Gastroesophageal sphincter (tissue), 4 donors: ENCODE results near the gene BBS10. TPM values are rescaled to one million over a fixed set of nuclear protein-coding genes. Genes with fewer than 3 reads are reported as not detected.
"Not testable (repeated sequence)": the region's sequence is repeated elsewhere in the genome, so short reads cannot be mapped to it uniquely, and the experiment has no call there.

Experiments used
- ATAC-seq: fragments of 150-250 bp; one replicate; pipeline ENCODE4 v1.9.1; 2016; ENCODE audit warnings: mild to moderate bottlenecking, moderate library complexity
- H3K27ac ChIP-seq, 4 donors: fragments of 200-600 bp; sonication (generic) in 3 of 4; 1 replicate in 3 of 4; 2 replicates in 1 of 4; pipeline ENCODE4 v1.5.1; 2016 to 2019
- H3K27me3 ChIP-seq: fragments of 200-600 bp; sonication (generic); one replicate; pipeline ENCODE4 v1.5.1; 2019
- H3K36me3 ChIP-seq, 2 donors: fragments of 200-600 bp; sonication (generic); one replicate each; pipeline ENCODE4 v1.5.1; 2019; ENCODE audit warnings: control low read depth in 1 of 2
- H3K4me1 ChIP-seq, 3 donors: fragments of 200-600 bp; sonication (generic); 1 replicate in 2 of 3; 2 replicates in 1 of 3; pipeline ENCODE4 v1.5.1; 2016 to 2019; ENCODE audit warnings: control low read depth in 2 of 3
- H3K4me3 ChIP-seq, 2 donors: fragments of 200-600 bp; sonication (generic); one replicate each; pipeline ENCODE4 v1.5.1; 2019; ENCODE audit warnings: mild to moderate bottlenecking in 1 of 2, moderate library complexity in 1 of 2
- H3K9me3 ChIP-seq, 3 donors: fragments of 200-600 bp; sonication (generic); one replicate each; pipeline ENCODE4 v1.5.1; 2017 to 2019; ENCODE audit warnings: control low read depth in 2 of 3
- EP300 ChIP-seq: sonication (generic); formaldehyde crosslinking; IDR thresholded peaks from one replicate; pipeline ENCODE4 v1.6.1; 2017; ENCODE audit warnings: antibody characterized with exemption, mild to moderate bottlenecking
- POLR2A ChIP-seq, 2 donors: fragments of 450-650 bp; IDR thresholded peaks; one replicate each; pipeline ENCODE4 v1.6.1; 2017; ENCODE audit warnings: antibody characterized with exemption in 2 of 2, mild to moderate bottlenecking in 2 of 2, moderate library complexity in 1 of 2
- POLR2AphosphoS5 ChIP-seq: sonication (generic); formaldehyde crosslinking; IDR thresholded peaks from one replicate; pipeline ENCODE4 v1.6.1; 2017; ENCODE audit warnings: antibody characterized with exemption
- whole genome bisulfite sequencing, 2 donors: methylation state at CpG; one replicate each; pipeline ENCODE4 v1.1.5; 2018; ENCODE audit warnings: low coverage in 1 of 2; 5-methylcytosine and 5-hydroxymethylcytosine counted together
- total RNA-seq, 4 donors: library from RNA; depleted of rRNA; stranded (reverse); fragments of >200 nt; gene quantifications; one replicate each; pipeline ENCODE4 v1.1.0, GENCODE V29; 2016
- TF ChIP-seq, protein P1 (sequence below), 4 experiments: fragments of 200-600 bp in 2 of 4; fragments of 450-650 bp in 2 of 4; sonication (generic) in 1 of 4; IDR thresholded peaks; one replicate each; pipeline ENCODE4 v1.5.1; 2017 to 2019; ENCODE audit warnings: antibody characterized with exemption in 4 of 4, mild to moderate bottlenecking in 2 of 4, moderate library complexity in 2 of 4

BBS10 gene
- total RNA-seq, 4 donors from 2014 or later: 8.9 to 22.2 (median 16.0) TPM

DNA sequence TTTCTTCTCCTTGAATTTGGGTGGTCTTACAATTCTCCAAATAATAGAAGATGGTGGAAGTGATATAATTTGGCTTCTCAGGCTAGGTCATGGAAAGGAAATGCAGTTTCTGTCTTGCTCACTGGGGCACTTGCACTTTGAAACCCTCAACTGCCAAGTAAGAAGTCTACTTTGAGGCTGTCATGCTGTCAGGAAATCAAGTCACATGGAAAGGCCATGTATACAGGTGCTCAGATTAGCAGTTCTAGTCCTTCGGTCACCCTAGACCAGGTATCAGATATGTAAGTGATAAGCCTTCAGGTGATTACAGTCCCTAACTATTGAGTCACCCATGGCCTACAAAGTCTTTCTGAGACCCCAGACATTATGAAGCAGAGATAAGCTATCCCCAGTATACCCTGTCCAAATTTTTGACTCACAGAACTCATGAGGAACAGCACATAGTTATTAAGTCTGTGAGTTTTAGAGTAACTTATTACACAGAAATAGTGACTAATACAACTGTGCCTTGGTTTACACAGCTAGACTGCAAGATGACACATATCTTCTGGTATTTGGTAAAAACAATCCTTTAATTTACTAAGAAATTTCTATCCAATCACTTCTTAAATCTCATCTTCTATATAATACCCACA lies 26.3 kb upstream of the BBS10 start:
- no peaks in the 10 kb centered on the region for H3K27me3 ChIP-seq
- H3K4me1 ChIP-seq: no peaks in the 10 kb centered on the region
- TF ChIP-seq POLR2AphosphoS5 (no peak), POLR2A (IDR thresholded peaks at IDR 0.05) (no peak), EP300 (no peak)
- TF ChIP-seq, protein P1, sequence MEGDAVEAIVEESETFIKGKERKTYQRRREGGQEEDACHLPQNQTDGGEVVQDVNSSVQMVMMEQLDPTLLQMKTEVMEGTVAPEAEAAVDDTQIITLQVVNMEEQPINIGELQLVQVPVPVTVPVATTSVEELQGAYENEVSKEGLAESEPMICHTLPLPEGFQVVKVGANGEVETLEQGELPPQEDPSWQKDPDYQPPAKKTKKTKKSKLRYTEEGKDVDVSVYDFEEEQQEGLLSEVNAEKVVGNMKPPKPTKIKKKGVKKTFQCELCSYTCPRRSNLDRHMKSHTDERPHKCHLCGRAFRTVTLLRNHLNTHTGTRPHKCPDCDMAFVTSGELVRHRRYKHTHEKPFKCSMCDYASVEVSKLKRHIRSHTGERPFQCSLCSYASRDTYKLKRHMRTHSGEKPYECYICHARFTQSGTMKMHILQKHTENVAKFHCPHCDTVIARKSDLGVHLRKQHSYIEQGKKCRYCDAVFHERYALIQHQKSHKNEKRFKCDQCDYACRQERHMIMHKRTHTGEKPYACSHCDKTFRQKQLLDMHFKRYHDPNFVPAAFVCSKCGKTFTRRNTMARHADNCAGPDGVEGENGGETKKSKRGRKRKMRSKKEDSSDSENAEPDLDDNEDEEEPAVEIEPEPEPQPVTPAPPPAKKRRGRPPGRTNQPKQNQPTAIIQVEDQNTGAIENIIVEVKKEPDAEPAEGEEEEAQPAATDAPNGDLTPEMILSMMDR (IDR thresholded peaks at IDR 0.05): no peak
- H3K4me3 ChIP-seq: no peak overlapping the region
- 100% methylated on average over 1 of the region's 1 CpG; no CpG with 5 or more reads in 1 of the 2 donors for WGBS, 2 donors
- H3K27ac ChIP-seq: no peak overlapping the region
- H3K36me3 ChIP-seq: peaks cover 4 to 80% of the 10 kb centered on the region in 2 donors
- no peak for ATAC-seq
- H3K9me3 ChIP-seq: no peaks in the 10 kb centered on the region

DNA sequence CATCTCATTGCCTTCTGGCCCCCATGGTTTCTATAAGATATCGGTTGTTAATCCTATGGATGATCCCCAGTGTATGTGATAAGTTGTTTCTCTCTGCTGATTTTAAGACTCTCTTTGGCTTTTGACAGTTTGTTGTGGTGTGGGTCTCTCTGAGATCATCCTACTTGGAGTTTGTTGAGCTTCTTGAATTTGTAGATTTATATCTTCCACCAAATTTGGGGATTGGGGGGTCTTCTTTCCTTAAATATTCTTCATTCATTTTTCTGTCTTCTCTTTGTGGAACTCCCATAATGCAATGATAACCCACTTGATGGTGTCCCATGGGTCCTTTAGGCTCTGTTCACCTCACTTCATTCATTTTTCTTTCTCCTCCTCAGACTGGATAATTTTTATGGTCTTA lies 20.0 kb upstream of the BBS10 start:
- no peak for ATAC-seq
- WGBS, 2 donors: 100% methylated on average over 1 of the region's 1 CpG
- Histone ChIP-seq H3K27me3 (no peaks in the 10 kb centered on the region), H3K36me3 (peaks cover 0 to 79% of the 10 kb centered on the region in 2 donors), H3K9me3 (no peaks in the 10 kb centered on the region), H3K27ac (no peak overlapping the region), H3K4me3 (no peak overlapping the region), H3K4me1 (no peaks in the 10 kb centered on the region)
- TF ChIP-seq POLR2AphosphoS5 (no peak), POLR2A (IDR thresholded peaks at IDR 0.05) (no peak), EP300 (no peak)
- TF ChIP-seq, protein P1 (IDR thresholded peaks at IDR 0.05): no peak

DNA sequence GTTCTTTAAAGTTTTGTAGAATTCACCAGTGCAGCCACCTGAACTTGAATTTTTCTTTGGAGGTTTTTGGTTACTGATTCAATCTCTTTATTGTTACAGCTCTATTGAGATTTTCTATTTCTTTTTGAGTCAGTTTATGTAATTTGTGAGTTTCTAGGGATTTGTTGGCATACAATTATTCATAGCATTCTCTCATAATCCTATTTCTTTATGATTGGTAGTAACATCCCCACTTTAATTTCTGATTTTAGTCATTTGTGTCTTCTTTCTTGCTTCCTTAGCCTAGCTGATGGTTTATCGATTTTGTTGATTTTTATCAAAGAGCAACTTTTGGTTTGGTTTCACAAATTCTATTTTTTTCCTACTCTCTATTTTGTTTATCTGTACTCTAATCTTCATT lies 17.9 kb upstream of the BBS10 start:
- 100% methylated on average over 1 of the region's 1 CpG; no CpG with 5 or more reads in 1 of the 2 donors for WGBS, 2 donors
- ATAC-seq: no peak
- TF ChIP-seq POLR2A (IDR thresholded peaks at IDR 0.05) (no peak), POLR2AphosphoS5 (no peak)
- TF ChIP-seq, protein P1 (IDR thresholded peaks at IDR 0.05): no peak
- no peaks in the 10 kb centered on the region for H3K9me3 ChIP-seq
- H3K4me1 ChIP-seq: no peaks in the 10 kb centered on the region
- peaks cover 0 to 65% of the 10 kb centered on the region in 2 donors for H3K36me3 ChIP-seq
- no peak overlapping the region for H3K4me3 ChIP-seq
- no peak overlapping the region for H3K27ac ChIP-seq
- H3K27me3 ChIP-seq: no peaks in the 10 kb centered on the region

DNA sequence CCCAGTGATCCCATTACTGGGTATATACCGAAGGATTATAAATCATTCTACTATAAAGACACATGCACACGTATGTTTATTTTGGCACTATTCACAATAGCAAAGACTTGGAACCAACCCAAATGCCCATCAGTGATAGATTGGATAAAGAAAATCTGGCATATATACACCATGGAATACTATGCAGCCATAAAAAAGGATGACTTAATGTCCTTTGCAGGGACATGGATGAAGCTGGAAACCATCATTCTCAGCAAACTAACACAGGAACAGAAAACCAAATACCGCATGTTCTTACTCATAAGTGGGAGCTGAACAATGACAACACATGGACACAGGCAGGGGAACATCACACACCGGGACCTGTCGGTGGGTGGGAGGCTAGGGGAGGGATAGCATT lies 15.9 kb upstream of the BBS10 start:
- H3K27ac ChIP-seq, H3K4me1 ChIP-seq, H3K4me3 ChIP-seq, ATAC-seq, H3K27me3 ChIP-seq, H3K9me3 ChIP-seq: not testable (repeated sequence)
- H3K36me3 ChIP-seq: peaks cover 0 to 55% of the 10 kb centered on the region in 2 donors
- 84 to 92% methylated on average over 5 of the region's 5 CpGs for WGBS, 2 donors

DNA sequence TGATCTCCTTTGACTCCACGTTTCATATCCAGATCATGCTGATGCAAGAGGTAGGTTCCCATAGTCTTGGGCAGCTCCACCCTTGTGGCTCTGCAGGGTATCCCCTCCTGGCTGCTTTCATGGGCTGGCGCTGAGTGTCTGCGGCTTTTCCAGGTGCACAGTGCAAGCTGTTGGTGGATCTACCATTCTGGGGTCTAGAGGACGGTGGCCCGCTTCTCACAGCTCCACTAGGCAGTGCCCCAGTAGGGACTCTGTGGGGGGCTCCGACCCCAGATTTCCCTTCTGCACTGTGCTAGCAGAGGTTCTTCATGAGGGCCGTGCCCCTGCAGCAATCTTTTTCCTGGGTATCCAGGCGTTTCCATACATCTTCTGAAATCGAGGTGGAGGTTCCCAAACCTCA lies 12.1 kb upstream of the BBS10 start:
- ATAC-seq: no peak
- Histone ChIP-seq H3K27ac (no peak overlapping the region), H3K9me3 (no peaks in the 10 kb centered on the region), H3K4me1 (no peaks in the 10 kb centered on the region), H3K36me3 (peaks cover 0 to 55% of the 10 kb centered on the region in 2 donors), H3K4me3 (no peak overlapping the region), H3K27me3 (no peaks in the 10 kb centered on the region)
- WGBS, 2 donors: 88 to 100% methylated on average over 3 to 5 of the region's 9 CpGs
- TF ChIP-seq POLR2A (IDR thresholded peaks at IDR 0.05): no peak

DNA sequence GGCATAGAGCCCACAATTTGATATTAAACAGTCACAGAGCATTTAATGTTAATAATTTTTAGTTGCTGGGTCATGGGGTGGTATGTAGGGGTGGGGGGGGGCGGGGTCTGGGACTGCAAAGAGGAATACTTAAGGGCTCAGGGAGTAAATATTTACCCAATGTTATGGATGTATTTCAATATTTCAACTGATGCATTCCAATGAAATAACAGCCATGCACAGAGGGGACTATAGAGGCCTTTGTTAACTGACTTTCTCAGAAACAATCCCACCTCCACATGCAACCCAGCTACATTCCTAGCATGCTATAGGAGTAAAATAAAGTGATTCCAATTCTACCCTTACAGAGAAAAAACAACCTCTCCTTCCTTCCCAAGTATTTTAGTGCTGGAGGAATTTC lies 7.9 kb upstream of the BBS10 start:
- no peak overlapping the region for H3K27ac ChIP-seq
- no peaks in the 10 kb centered on the region for H3K4me1 ChIP-seq
- no peak overlapping the region for H3K4me3 ChIP-seq
- TF ChIP-seq POLR2A (IDR thresholded peaks at IDR 0.05): no peak
- TF ChIP-seq EP300: no peak
- TF ChIP-seq, protein P1 (IDR thresholded peaks at IDR 0.05): no peak
- no peak for TF ChIP-seq POLR2AphosphoS5
- no CpG with 5 or more reads among the region's 1 CpG for WGBS, 2 donors
- H3K36me3 ChIP-seq: peaks cover 0 to 48% of the 10 kb centered on the region in 2 donors
- H3K9me3 ChIP-seq: no peaks in the 10 kb centered on the region
- H3K27me3 ChIP-seq: no peaks in the 10 kb centered on the region
- no peak for ATAC-seq
